Neural cell (in vitro differentiated cells): ENCODE results near the gene NCKAP5. TPM values are rescaled to one million over a fixed set of nuclear protein-coding genes. Genes with fewer than 3 reads are reported as not detected.

Experiments used
- H2AFZ ChIP-seq: fragments of 200-600, 300-800 bp; sonication (generic), shearing (Covaris generic); 2 replicates; pipeline ENCODE4 v1.6.0; 2014; ENCODE audit warnings: low read depth, mild to moderate bottlenecking, antibody characterized with exemption, low read length, moderate library complexity
- H3F3A ChIP-seq: fragments of 200-600 bp; shearing (Covaris generic); 2 replicates; pipeline ENCODE4 v1.6.1; 2016; ENCODE audit warnings: mild to moderate bottlenecking, moderate library complexity, mixed read lengths, antibody characterized with exemption, low read length; ENCODE audit not compliant: insufficient read depth, poor library complexity, severe bottlenecking
- H3K27ac ChIP-seq: fragments of 200-600, 300-800 bp; sonication (generic), shearing (Covaris generic); 2 replicates; pipeline ENCODE4 v1.5.1; 2014; ENCODE audit warnings: mild to moderate bottlenecking, low read length, moderate library complexity
- H3K27me3 ChIP-seq: fragments of 300-800, 200-600 bp; sonication (generic), shearing (Covaris generic); 2 replicates; pipeline ENCODE4 v1.6.0; 2014; ENCODE audit warnings: mild to moderate bottlenecking, low read depth, low read length, moderate library complexity; ENCODE audit not compliant: insufficient read depth
- H3K36me3 ChIP-seq: fragments of 300-800, 200-600 bp; sonication (generic), shearing (Covaris generic); 2 replicates; pipeline ENCODE4 v1.5.1; 2014; ENCODE audit warnings: mild to moderate bottlenecking, antibody characterized with exemption, low read length, moderate library complexity; ENCODE audit not compliant: insufficient read depth
- H3K4me2 ChIP-seq: fragments of 300-800, 200-600 bp; sonication (generic), shearing (Covaris generic); 2 replicates; pipeline ENCODE4 v1.6.0; 2014; ENCODE audit warnings: mild to moderate bottlenecking, low read length
- H3K4me3 ChIP-seq: fragments of 300-800, 200-600 bp; sonication (generic), shearing (Covaris generic); 2 replicates; pipeline ENCODE4 v1.5.1; 2014; ENCODE audit warnings: mild to moderate bottlenecking, low read length, moderate library complexity
- H3K79me2 ChIP-seq: fragments of 200-600 bp; shearing (Covaris generic); replicated peaks from 2 replicates; pipeline ENCODE4 v1.6.0; 2014; ENCODE audit warnings: mild to moderate bottlenecking, low read length, moderate library complexity; ENCODE audit not compliant: insufficient read depth
- H3K9ac ChIP-seq: fragments of 300-800, 200-600 bp; sonication (generic), shearing (Covaris generic); 2 replicates; pipeline ENCODE4 v1.6.1; 2016; ENCODE audit warnings: mild to moderate bottlenecking, low read length, mixed read lengths
- H3K9me2 ChIP-seq: fragments of 200-600 bp; shearing (Covaris generic); 2 replicates; pipeline ENCODE4 v1.6.1; 2016; ENCODE audit warnings: mild to moderate bottlenecking, low read length, mixed read lengths; ENCODE audit not compliant: insufficient read depth
- H3K9me3 ChIP-seq: fragments of 200-600, 300-800 bp; sonication (generic), shearing (Covaris generic); 2 replicates; pipeline ENCODE4 v1.6.1; 2016; ENCODE audit warnings: mild to moderate bottlenecking, mixed run types, low read length, moderate library complexity, mixed read lengths
- H4K20me1 ChIP-seq: fragments of 200-600 bp; shearing (Covaris generic); 2 replicates; pipeline ENCODE4 v1.6.1; 2016; ENCODE audit warnings: mild to moderate bottlenecking, mixed run types; ENCODE audit not compliant: insufficient read depth
- EP300 ChIP-seq: fragments of 450-650 bp; conservative IDR thresholded peaks from 2 replicates; pipeline ENCODE4 v1.6.1; 2014; ENCODE audit warnings: antibody characterized with exemption, mild to moderate bottlenecking, moderate library complexity; ENCODE audit not compliant: poor library complexity, severe bottlenecking
- EZH2 ChIP-seq: fragments of 200-600, 300-800 bp; shearing (Covaris generic), sonication (generic); IDR thresholded peaks from 2 replicates; pipeline ENCODE4 v1.6.1; 2014; ENCODE audit warnings: antibody characterized with exemption, low read length, borderline replicate concordance, mild to moderate bottlenecking; ENCODE audit not compliant: insufficient read depth, poor library complexity, severe bottlenecking
- MXI1 ChIP-seq: fragments of 450-650 bp; conservative IDR thresholded peaks from 2 replicates; pipeline ENCODE4 v1.6.1; 2014; ENCODE audit warnings: antibody characterized with exemption, mild to moderate bottlenecking; ENCODE audit not compliant: poor library complexity, severe bottlenecking
- POLR2AphosphoS5 ChIP-seq: IDR thresholded peaks from 2 replicates; pipeline ENCODE4 v1.6.1; 2012
- RAD21 ChIP-seq: fragments of 450-650 bp; conservative IDR thresholded peaks from 2 replicates; pipeline ENCODE4 v1.6.1; 2014; ENCODE audit warnings: antibody characterized with exemption, mild to moderate bottlenecking, moderate library complexity
- REST ChIP-seq: IDR thresholded peaks from 2 replicates; pipeline ENCODE4 v1.6.1; 2012; ENCODE audit warnings: borderline replicate concordance
- SMC3 ChIP-seq: fragments of 450-650 bp; conservative IDR thresholded peaks from 2 replicates; pipeline ENCODE4 v1.6.1; 2014; ENCODE audit warnings: antibody characterized with exemption, mild to moderate bottlenecking, moderate library complexity; ENCODE audit not compliant: poor library complexity
- TAF1 ChIP-seq: IDR thresholded peaks from 2 replicates; pipeline ENCODE4 v1.6.1; 2012; ENCODE audit warnings: low read depth
- polyA plus RNA-seq: library from polyadenylated mRNA; depleted of rRNA; stranded (reverse); fragments of >200 nt; gene quantifications from 2 replicates; pipeline ENCODE4 v1.2.3, GENCODE V29; 2014
- TF ChIP-seq, protein P1 (sequence below): fragments of 450-650 bp; IDR thresholded peaks from 2 replicates; pipeline ENCODE4 v1.5.1; 2014; ENCODE audit warnings: antibody characterized with exemption, mild to moderate bottlenecking, moderate library complexity; ENCODE audit not compliant: poor library complexity, severe bottlenecking

The NCKAP5 gene
- polyA plus RNA-seq, 1 donor from 2014 or later = 2.4 TPM

GRCh38 chr2:133240491-133241223 is 327.6 kb downstream of the NCKAP5 start:
- H3K4me2 ChIP-seq = no peak overlapping the region
- no peak overlapping the region for H3K4me3 ChIP-seq
- no peaks in the 10 kb centered on the region for H3K27me3 ChIP-seq
- H2AFZ ChIP-seq = no peak overlapping the region
- H3K27ac ChIP-seq = no peak overlapping the region
- no peaks in the 10 kb centered on the region for H3K9me3 ChIP-seq
- H3F3A ChIP-seq = no peaks in the 10 kb centered on the region
- H4K20me1 ChIP-seq = no peaks in the 10 kb centered on the region
- no peaks in the 10 kb centered on the region for H3K79me2 ChIP-seq
- no peak overlapping the region for H3K9ac ChIP-seq
- TF ChIP-seq REST (no peak), EP300 (no peak), RAD21 (no peak), EZH2 (no peak), POLR2AphosphoS5 (no peak), TAF1 (no peak), SMC3 (no peak), MXI1 (no peak)
- TF ChIP-seq, protein P1, sequence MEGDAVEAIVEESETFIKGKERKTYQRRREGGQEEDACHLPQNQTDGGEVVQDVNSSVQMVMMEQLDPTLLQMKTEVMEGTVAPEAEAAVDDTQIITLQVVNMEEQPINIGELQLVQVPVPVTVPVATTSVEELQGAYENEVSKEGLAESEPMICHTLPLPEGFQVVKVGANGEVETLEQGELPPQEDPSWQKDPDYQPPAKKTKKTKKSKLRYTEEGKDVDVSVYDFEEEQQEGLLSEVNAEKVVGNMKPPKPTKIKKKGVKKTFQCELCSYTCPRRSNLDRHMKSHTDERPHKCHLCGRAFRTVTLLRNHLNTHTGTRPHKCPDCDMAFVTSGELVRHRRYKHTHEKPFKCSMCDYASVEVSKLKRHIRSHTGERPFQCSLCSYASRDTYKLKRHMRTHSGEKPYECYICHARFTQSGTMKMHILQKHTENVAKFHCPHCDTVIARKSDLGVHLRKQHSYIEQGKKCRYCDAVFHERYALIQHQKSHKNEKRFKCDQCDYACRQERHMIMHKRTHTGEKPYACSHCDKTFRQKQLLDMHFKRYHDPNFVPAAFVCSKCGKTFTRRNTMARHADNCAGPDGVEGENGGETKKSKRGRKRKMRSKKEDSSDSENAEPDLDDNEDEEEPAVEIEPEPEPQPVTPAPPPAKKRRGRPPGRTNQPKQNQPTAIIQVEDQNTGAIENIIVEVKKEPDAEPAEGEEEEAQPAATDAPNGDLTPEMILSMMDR = no peak
- H3K9me2 ChIP-seq = no peaks in the 10 kb centered on the region
- no peaks in the 10 kb centered on the region for H3K36me3 ChIP-seq

DNA sequence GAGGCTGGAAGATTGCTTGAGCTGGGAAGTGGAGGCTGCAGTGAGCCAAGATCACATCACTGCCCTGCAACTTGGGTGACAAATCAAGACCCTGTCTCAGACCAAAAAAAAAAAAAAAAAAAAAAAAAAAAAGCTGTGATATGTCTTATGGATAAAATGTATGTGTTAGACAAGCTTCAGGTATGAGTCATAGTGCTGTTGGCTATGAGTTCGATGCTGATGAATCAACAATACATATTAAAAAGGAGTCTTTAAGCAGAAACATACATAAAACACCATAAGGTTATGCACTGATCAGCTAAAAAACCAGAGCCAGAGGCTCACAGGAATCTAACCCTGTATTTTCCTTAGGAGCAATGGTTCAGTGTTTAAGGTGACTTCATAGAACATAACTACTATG is 332.3 kb downstream of the NCKAP5 start:
- no peak overlapping the region for H3K9ac ChIP-seq
- H3K36me3 ChIP-seq = no peaks in the 10 kb centered on the region
- H3K9me2 ChIP-seq = no peaks in the 10 kb centered on the region
- no peaks in the 10 kb centered on the region for H3K79me2 ChIP-seq
- H2AFZ ChIP-seq = no peak overlapping the region
- TF ChIP-seq RAD21 = no peak
- no peak for TF ChIP-seq TAF1
- no peak for TF ChIP-seq MXI1
- no peak for TF ChIP-seq SMC3
- no peak for TF ChIP-seq REST
- no peak for TF ChIP-seq EP300
- no peak for TF ChIP-seq EZH2
- TF ChIP-seq, protein P1 = no peak
- no peak for TF ChIP-seq POLR2AphosphoS5
- H3K4me3 ChIP-seq = no peak overlapping the region
- H3K4me2 ChIP-seq = no peak overlapping the region
- H3F3A ChIP-seq = no peaks in the 10 kb centered on the region
- H4K20me1 ChIP-seq = no peaks in the 10 kb centered on the region
- no peaks in the 10 kb centered on the region for H3K9me3 ChIP-seq
- H3K27me3 ChIP-seq = no peaks in the 10 kb centered on the region
- H3K27ac ChIP-seq = no peak overlapping the region
